ENCODE results near the gene PITRM1.

- TF ChIP-seq CTCF (conservative IDR thresholded peaks at IDR 0.05) (no peak), ZFX (IDR thresholded peaks at IDR 0.05) (no peak)
These were observed 37.8 kb upstream of the PITRM1 start for GRCh38 chr10:3210251-3210877.
